ENCODE data around the gene BOC. TPM values are rescaled to one million over a fixed set of nuclear protein-coding genes. Genes with fewer than 3 reads are reported as not detected.

BOC gene
- total RNA-seq, 1 donor from 2014 or later: 7.4 TPM

DNA sequence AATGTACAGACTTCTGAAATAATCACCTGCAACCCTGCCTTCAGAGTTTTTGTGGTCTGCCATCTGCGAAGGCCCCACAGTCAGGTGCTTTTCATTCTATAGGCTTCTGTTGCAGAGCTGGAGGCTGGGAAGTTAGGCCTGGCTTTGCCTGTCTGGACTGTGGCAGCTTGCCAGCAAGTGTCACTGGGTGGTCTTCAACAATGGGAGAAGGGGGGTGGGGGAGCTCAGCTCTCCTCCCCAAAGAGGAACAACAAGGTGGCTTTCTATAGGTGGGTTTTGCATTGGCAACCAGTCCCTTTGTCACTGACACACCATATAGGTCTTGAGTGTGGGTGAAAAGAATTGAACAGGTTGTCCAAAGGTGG, 7.3 kb downstream of the BOC start:
- intact Hi-C loops (cut with DNase I): no loop called here
- DNase-seq (no peak), ATAC-seq (ENCODE audit: poor library complexity) (no peak)

DNA sequence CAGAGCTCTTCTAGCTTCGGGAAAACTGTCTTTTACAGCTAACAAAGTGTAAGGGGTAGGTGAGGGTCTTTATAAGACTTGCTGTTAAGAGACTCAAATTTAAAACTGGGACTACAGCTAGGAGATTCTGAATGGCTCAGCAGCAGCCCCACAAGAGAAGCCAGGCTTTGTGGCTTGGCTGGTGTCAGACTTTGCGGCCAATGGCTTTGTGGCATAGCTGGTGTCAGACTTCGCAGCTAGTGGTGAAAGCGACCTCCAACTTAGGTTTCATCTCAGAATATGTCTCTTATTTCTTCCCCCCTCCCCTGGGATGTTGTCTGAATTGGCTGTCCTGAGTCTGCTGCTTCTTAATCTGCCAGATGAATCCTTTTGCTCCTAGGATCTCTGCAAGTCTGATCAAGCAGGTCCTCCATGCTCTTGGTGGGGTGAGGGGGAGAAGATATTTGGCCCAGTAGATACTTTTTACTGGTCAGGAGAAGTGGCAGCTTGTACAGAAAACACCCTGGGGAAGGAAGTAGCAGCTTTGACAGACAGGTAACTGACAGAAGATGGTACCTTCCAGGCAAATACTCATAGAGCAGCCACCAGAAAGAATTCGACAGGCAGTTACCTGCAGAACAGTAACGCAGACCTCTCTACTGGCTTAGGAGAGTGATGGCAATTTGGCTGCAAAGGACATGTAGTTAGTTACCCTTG, 8.4 kb downstream of the BOC start:
- intact Hi-C loops (cut with DNase I): no loop called here
- no peak for ATAC-seq (ENCODE audit: poor library complexity)
- no peak for DNase-seq

DNA sequence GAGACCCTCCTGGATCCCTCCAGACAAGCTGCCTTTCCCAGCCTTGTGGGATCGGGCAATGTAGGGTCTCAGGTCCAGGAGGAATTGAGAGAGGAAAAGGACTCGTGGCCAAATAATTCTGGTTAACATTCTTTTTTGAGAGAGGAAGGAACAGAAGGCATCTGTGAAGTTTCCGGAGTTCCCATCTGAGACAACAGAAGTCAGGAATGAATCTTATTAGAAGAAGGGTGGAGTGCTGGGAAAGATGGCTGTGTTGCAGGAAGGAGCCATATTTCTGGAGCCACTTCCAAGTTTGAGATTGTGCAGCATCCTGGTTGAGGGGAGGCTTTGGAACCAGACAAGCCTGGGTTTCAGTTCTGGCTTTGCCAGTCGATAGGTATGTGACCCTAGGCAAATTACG, 9.4 kb downstream of the BOC start:
- intact Hi-C loops (cut with DNase I): no loop called here
- ATAC-seq (ENCODE audit: poor library complexity): no peak
- no peak for DNase-seq

DNA sequence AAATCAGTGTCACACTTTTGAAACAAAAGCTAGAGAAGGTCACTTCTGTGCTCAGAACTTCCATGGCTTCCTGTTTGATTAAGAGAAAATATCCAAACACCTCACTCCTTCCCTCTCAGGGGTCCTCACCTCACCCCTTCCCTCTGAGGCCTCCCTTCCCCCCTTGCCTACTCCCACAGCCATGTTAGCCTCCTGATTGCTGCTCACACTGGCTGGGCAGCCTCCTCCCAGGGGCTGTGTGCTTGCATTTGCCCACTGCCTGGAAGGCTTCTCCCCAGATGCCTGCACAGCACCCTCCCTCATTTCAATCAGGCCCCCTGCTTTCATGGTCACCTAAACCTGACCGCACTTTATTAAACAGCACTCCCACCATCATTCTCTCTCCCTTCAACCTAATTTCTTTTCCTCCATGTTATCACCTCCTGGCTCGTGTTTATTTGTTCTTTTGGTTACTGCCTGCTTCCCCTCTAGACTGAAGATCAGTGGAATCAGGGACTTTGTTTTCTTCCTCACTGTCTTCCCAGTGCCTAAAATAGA, 10.4 kb downstream of the BOC start:
- no peak for DNase-seq
- no peak for ATAC-seq (ENCODE audit: poor library complexity)
- intact Hi-C loops (cut with DNase I): no loop called here

DNA sequence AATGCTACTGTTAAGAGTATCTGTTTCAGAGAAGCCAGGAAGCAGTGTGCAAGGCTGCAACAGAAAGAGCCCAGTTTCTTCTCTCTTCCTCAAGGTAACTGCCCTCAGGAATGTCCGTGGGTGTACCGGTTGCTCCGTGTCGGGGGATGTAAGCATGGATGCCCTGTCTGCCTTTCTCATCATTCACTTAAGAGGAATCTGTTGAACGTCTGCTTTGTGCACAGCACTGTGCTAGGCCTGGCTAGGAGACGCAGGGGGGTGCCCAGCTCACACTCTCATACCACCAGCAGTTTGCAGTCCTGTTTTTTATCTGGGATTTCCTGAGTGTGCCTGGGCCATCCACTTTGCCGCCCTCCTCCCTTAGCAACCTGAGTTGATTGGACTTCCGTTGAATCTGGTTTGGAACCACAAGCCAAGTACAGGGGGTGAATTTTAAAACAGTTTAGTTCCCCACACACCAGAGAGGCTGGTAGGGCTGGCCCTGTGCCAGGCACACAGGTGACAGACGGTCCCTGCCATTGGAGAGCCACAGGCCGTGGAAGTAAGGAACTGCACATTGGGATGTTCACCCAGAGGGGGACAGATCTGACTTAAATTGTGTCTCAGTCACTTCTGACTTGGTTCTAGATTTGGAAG, 11.2 kb downstream of the BOC start:
- intact Hi-C loops (cut with DNase I): no loop called here
- ATAC-seq (ENCODE audit: poor library complexity): no peak
- DNase-seq: no peak

DNA sequence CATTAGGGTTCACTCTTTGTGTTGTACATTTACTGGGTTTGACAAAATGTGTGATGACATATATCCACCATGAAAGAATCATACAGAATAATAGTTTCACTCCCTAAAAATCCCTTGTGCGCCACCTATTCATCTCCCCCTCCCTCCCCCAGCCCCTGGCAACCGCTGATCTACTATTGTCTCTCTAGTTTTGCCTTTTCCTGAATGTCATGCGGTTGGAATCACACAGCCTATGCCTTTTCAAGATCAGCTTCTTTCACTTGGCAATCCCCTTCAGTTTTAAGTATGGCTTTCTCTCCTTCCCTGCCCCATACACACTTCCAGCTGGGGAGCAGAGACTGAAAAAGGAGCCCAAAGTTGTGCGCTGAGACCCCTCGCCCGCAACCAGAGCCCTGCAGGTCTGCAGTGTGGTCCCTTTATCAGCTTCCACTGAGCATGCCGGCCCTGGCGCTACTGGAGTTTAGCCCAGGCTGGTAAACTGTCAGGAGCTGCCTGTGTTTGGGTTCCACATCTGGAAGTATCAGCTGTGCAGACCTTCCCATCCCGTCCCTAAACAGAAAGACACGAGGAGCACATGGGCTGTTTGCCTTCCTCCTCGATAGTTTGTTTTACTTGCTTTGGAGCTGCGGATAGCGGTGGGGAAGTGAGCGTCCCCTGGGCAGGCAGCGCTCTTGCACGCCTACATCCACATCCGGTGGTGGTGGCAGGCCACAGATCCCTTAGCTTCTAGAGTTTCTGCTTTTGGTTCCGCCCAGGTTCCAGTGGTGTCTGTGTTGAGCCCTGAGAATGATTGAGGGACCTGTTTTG, 12.3 kb downstream of the BOC start:
- DNase-seq (no peak), ATAC-seq (ENCODE audit: poor library complexity) (peak; percentile 46)
- intact Hi-C loops (cut with DNase I): no loop called here

DNA sequence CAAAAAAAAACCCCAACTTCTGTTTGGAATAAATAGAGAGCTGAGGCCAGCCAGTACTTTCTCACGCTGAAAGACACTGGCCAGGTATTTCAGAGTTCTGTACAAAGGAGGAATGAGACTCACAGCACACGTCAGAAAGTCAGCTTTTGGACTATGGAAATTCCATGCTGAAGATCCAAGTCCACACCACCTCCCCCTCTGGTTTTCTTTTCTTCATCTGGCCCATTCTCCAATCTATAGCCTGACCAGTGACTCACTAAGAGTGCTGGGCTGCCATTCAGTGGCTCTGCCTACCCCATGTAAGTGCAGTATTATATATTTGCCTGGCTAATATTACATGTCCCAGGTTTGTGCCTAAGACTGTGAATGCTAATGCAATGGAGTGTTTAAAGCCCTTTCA, 13.9 kb downstream of the BOC start:
- ATAC-seq (ENCODE audit: poor library complexity) (no peak), DNase-seq (no peak)
- intact Hi-C loops (cut with DNase I): no loop called here

DNA sequence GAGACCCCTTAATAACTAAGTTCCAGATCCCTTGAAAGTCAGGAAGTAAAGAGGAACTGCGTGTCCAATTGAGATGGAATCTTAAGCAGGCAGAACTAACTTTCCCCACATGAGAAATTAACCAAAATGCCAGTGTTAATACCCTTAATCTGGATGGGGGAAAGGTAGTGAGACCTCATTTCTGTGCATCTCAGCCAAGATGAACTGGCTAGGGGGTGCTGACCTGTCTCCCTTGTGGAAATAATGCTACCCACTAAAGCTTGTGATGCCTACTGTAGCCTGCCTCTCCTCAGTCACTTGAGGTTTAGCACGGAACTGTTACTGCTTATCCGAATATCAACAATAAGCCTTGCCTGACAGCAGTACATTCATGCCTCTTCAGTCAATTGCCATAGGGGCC, 15.1 kb downstream of the BOC start:
- DNase-seq (no peak), ATAC-seq (ENCODE audit: poor library complexity) (no peak)
- intact Hi-C loops (cut with DNase I): no loop called here

DNA sequence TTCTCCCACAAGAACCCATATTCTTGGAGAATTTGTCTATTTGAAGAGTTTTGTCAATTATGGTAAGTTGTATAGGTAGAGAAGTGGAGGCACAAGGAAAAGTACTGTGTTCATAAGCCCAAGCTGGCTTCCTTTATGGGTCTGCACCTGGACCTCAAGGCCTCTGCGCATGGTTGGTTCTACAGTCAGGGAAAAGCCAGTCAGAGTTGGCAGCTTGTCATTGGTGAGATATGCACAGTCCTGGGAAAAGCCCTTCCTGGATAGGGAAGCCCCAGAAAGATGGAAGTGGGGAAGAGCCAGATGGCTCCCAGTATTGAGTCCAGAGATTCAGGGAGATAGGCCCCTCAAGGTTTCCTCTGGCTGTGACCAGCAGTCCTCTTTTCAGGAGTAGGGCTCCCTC, 15.8 kb downstream of the BOC start:
- ATAC-seq (ENCODE audit: poor library complexity): no peak
- intact Hi-C loops (cut with DNase I): no loop called here
- no peak for DNase-seq

DNA sequence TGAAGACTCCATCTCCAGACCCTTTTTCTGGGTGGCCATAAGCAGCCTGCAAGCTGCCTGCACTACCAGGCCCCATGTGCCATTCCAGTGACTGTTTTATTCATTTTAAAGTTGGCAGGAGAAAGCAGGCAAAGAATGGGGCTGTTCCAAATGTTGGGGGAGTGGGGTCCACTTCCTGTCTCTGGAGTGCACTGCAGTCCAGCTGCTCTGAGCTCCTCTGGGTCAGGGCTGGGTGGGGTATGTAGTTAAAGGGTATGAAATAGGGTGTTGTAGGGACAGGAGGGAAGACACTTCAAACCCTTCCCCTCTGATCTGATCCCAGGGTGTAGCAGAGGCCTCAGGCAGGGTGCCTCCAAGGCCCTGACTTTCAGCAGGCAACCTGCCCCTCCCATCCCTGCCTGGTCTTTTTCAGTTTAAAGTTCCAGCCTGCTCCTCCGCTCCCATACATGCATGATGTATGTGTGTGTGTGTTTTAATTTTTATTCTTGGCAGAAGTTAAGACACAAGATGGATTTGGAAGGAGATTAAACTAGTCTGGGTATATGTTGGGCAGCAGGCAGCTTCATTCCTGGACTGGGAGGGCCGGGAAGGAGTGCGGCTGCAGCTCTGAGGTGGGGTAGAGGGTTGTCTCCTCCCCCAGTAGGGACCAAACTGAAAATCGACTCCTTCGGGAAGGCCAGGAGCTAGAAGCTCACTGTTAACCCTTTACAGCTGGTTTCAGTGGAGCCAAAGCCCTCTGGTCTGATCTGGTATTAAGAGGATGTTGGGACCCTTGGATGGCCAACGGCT, 17.3 kb downstream of the BOC start:
- DNase-seq: no peak
- intact Hi-C loops (cut with DNase I): no loop called here
- no peak for ATAC-seq (ENCODE audit: poor library complexity)

DNA sequence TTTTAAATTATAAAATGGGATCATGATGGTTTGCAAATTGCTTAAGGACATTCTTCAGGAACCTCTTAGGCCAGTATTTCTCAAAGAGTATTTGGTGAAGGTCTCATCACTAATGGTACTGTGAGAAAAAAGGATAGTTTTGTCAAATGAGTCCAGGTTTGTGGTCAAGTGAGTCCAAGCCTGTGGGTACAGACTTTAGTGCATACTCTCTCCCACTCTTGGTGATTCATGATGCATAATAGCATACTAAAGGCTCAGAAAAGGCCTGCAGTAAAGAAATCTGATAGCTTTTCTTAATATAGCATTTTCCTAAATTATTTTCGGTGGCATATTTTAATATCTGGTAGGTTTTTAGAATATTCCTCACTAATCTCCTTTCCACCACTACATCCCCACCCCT, 20.0 kb downstream of the BOC start:
- intact Hi-C loops (cut with DNase I): no loop called here
- ATAC-seq (ENCODE audit: poor library complexity) (no peak), DNase-seq (no peak)

DNA sequence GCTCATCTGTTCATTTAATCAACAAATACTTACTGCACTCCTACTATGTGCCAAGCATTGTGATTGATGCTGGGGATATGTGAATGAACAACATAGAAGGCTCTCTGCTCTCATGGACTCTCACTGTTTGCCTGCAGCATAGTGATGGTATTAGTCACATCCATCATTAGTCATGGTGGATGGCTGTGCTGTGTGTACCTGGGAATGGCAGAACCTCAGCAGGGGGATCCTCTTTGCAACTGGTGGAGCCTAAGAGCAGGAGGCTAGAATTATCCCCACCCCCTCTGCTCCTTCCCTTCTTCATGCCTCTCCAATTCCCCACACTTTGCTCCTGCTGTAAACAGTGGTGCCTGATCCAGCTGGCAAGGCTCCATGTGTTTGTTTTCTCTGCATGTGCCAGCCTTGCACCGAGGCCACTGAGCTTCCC, 20.5 kb downstream of the BOC start:
- intact Hi-C loops (cut with DNase I): no loop called here
- no peak for DNase-seq
- ATAC-seq (ENCODE audit: poor library complexity): no peak

DNA sequence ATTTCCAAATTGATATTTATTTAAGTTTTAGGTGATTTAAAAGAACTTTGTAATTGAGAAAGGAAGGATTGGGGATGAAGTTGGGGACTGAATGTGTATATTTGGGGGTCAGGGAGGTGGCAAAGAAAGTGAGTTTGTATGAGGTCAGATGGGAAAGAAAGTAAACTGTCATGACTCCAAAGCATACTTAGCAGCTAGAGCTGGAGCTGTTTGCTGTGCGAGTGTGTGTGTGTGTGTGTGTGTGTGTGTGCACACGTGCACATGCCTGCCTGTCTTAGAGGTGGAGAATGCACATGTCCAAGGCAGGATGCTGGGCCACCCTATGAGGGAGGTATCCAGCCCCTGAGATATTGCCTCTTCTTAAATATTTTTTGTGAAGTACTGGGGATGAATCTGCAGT, 21.0 kb downstream of the BOC start:
- intact Hi-C loops (cut with DNase I): no loop called here
- DNase-seq (no peak), ATAC-seq (ENCODE audit: poor library complexity) (no peak)

DNA sequence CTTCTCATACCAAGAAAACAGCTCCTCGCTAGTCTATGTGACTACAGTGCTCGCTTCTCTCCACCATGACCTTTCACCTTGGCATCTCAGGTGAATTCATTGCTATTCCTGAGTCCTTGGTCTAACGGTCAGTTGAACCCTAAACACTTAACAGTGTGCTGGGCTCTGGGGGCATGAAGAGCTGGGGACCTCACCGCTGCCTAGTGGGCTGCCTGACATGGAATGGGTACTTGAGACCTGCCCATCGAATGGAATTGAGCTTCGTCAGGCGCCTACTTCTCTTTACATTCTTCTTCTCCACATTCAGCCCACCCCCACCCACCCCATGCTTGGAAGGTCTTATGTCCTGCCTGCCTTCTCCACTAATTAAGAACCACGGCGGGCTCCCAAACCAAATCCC, 22.1 kb downstream of the BOC start:
- intact Hi-C loops (cut with DNase I): no loop called here
- DNase-seq: no peak
- no peak for ATAC-seq (ENCODE audit: poor library complexity)

DNA sequence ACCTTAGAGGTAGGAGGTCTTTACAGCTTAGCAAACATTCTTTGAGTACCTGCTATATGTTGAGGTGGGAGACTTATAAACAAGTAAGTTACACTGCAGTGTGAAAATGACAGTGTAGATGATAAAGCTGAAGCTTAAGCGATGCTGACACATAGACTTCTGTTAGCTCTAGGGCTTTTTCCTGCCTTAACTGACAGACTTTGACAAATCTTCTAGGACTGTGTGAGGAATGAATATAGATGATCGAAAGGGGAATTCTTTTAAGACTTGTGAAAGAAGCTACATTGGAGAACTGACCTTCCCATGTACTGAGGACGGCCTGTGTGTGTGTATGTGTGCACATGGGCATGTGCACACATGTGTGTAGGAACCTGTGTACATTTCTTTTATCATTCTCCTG, 22.7 kb downstream of the BOC start:
- ATAC-seq (ENCODE audit: poor library complexity) (no peak), DNase-seq (no peak)
- intact Hi-C loops (cut with DNase I): no loop called here

DNA sequence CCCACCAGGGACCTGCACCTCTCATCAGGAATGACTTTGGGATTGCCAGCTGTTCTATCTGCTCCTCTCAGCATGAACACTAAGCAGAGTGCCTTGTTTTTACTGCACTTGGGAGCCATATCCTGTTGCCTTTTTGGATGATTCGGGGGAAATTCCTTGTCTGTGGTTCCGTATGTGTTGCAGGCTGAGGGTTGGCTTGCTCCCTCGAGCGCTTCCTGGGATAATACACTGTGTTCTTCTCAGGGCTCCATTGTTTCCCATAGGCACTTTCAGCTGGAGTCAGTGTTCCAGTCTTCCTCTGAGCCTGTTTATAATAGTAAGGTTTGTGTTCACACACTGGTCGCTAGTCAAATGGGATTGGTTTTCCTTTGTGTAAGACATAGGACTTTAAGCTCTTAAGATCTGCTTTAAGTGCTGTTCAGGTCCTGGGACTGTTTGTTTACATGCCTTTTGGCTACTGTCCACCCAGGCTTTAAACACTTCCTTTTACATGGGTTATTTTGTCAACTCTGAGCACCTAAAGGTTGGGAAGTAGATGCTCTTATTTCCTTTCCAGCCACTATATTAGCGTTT, 23.4 kb downstream of the BOC start:
- intact Hi-C loops (cut with DNase I): no loop called here
- ATAC-seq (ENCODE audit: poor library complexity) (peak; percentile 25), DNase-seq (no peak)

DNA sequence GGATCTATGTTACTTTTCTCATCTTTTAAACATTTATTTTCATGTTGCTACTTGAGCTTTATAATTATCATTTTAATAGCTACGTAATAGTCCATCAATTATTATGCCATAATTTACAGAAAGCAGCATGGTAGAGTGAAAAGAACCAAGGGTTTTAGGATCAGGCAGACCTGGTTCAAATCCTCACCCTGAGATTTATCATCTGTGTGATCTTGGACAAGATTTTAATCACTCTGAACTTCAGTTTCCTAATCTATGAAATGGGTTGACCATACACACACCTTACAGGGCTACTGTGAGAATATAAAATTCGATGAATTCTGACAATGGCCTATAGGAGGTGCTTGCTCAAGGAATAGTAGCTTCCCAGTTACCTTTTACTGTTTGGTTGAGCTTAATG, 27.1 kb downstream of the BOC start:
- DNase-seq (no peak), ATAC-seq (ENCODE audit: poor library complexity) (no peak)
- intact Hi-C loops (cut with DNase I): no loop called here

DNA sequence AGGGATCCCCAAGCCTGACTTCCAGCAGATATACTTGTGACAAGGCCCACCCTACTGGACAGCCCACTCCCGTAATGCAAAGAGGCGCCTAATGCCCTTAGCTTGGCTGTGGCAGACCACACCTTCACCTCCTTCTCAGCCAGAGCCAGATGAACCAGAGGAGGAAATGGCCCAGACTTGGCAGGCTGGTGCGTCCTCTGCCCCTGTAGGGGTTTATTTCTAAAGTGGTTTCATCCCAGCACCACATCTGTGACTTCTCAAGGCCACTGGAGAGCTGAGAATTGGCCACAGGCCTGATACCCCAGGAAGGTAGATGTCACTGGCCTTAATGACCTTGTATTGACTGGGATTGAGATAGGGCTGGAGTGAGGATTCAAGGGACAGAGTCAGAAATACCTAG, 29.5 kb downstream of the BOC start:
- intact Hi-C loops (cut with DNase I): no loop called here
- ATAC-seq (ENCODE audit: poor library complexity) (no peak), DNase-seq (no peak)

Data from Right ventricle myocardium superior (tissue), 1 donor.